ENCODE results near the gene LARP4B. TPM values are rescaled to one million over a fixed set of nuclear protein-coding genes. Genes with fewer than 3 reads are reported as not detected.

LARP4B gene
- polyA plus RNA-seq, 1 of the 3 experiments (the other 2 are of a cell fraction), result 23.3 TPM

DNA sequence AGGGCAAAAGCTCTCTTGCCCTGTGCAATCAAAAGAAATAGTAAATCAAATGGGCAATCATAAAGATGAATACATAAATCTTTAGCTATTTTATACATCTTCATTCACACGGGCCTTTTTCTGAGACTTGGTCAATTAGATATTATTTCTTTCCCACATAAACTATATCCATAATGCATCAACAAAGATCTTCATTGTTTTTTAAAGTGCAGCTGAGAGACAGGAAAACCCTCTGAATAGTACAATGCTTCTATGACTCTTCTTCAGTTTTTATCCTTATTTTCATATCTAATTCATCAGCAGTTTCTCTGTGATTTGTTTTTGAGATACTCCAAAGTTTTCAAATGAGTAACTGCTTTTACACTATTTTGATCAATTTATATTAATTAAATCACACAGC is 25.5 kb downstream of the LARP4B start (continued):
- TF ChIP-seq FOXM1 (IDR thresholded peaks at IDR 0.05; ENCODE audit: low read depth), result no peak
- TF ChIP-seq, protein P1, sequence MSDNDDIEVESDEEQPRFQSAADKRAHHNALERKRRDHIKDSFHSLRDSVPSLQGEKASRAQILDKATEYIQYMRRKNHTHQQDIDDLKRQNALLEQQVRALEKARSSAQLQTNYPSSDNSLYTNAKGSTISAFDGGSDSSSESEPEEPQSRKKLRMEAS (IDR thresholded peaks at IDR 0.05; ENCODE audit: low read depth), result no peak
- no peak for TF ChIP-seq EZH2phosphoT487 (IDR thresholded peaks at IDR 0.05; ENCODE audit: borderline replicate concordance, low read depth)
- no peak for TF ChIP-seq RFX5 (IDR thresholded peaks at IDR 0.05; ENCODE audit: low read length)
- TF ChIP-seq TAF1 (IDR thresholded peaks at IDR 0.05; ENCODE audit: borderline replicate concordance, low read depth, low read length), result no peak

DNA sequence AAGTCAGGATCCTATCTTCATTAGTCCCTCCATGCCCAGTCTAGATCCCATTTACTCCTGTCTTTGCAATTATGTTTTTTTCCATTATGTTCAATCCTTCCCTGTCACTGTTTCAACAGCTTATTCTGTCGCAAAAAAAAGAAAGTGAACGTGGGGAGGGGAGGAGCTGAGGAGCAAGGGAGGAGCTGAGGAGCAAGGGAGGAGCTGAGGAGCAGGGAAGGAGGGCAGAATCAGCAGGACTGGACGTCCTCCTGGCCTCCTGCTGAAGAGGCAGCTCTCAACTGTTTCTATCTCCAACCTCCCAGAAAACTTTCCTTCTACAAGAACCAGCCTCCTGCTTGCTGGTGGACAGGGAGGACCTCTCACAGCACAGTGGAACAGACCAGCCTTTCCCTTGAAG is 26.0 kb downstream of the LARP4B start:
- ChIA-PET CTCF (no interaction called here), POLR2A (no interaction called here)
- Histone ChIP-seq H4K20me1 (ENCODE audit: insufficient read depth) (peaks cover 84% of the 10 kb centered on the region), H2AFZ (ENCODE audit: low read depth) (no peak overlapping the region), H3K4me2 (no peak overlapping the region), H3K27ac (ENCODE audit: low read depth in 2 of 2, low read length in 1 of 2) (no peak overlapping the region), H3K9ac (no peak overlapping the region), H3K79me2 (ENCODE audit: insufficient read depth) (peaks cover 100% of the 10 kb centered on the region), H3K27me3 (ENCODE audit: insufficient read depth) (no peaks in the 10 kb centered on the region), H3K4me1 (ENCODE audit: control insufficient read depth in 1 of 2, insufficient read depth in 2 of 2, low read depth in 1 of 2, low read length in 1 of 2) (peaks cover 0 to 3% of the 10 kb centered on the region in 2 experiments; a peak in 1 of 4 replicates), H3F3A (replicated peaks; ENCODE audit: insufficient read depth) (peaks cover 9% of the 10 kb centered on the region), H3K9me2 (no peaks in the 10 kb centered on the region), H3K9me3 (no peaks in the 10 kb centered on the region), H3K4me3 (ENCODE audit: low read depth in 2 of 2, low read length in 1 of 2) (no peak overlapping the region), H3K36me3 (replicated peaks in 1 of 2; ENCODE audit: control insufficient read depth in 1 of 2, insufficient read depth in 2 of 2, low read length in 1 of 2) (peaks cover 27 to 44% of the 10 kb centered on the region in 2 experiments)
- DNase-seq, result no peak
- WGBS (ENCODE audit: low lambda C conversion rate), result 72% methylated on average over 3 of the region's 3 CpGs
- TF ChIP-seq GABPA (IDR thresholded peaks at IDR 0.05; ENCODE audit: low read depth), result no peak
- no peak for TF ChIP-seq POLR2AphosphoS5 (IDR thresholded peaks at IDR 0.05; ENCODE audit: low read depth, low read length)
- TF ChIP-seq EZH2phosphoT487 (IDR thresholded peaks at IDR 0.05; ENCODE audit: borderline replicate concordance, low read depth), result no peak
- no peak for TF ChIP-seq CHD2 (IDR thresholded peaks at IDR 0.05; ENCODE audit: low read length, partially characterized antibody)
- TF ChIP-seq, protein P2, sequence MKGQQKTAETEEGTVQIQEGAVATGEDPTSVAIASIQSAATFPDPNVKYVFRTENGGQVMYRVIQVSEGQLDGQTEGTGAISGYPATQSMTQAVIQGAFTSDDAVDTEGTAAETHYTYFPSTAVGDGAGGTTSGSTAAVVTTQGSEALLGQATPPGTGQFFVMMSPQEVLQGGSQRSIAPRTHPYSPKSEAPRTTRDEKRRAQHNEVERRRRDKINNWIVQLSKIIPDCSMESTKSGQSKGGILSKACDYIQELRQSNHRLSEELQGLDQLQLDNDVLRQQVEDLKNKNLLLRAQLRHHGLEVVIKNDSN (IDR thresholded peaks at IDR 0.05; ENCODE audit: borderline replicate concordance, low read depth), result no peak
- TF ChIP-seq, protein P3, sequence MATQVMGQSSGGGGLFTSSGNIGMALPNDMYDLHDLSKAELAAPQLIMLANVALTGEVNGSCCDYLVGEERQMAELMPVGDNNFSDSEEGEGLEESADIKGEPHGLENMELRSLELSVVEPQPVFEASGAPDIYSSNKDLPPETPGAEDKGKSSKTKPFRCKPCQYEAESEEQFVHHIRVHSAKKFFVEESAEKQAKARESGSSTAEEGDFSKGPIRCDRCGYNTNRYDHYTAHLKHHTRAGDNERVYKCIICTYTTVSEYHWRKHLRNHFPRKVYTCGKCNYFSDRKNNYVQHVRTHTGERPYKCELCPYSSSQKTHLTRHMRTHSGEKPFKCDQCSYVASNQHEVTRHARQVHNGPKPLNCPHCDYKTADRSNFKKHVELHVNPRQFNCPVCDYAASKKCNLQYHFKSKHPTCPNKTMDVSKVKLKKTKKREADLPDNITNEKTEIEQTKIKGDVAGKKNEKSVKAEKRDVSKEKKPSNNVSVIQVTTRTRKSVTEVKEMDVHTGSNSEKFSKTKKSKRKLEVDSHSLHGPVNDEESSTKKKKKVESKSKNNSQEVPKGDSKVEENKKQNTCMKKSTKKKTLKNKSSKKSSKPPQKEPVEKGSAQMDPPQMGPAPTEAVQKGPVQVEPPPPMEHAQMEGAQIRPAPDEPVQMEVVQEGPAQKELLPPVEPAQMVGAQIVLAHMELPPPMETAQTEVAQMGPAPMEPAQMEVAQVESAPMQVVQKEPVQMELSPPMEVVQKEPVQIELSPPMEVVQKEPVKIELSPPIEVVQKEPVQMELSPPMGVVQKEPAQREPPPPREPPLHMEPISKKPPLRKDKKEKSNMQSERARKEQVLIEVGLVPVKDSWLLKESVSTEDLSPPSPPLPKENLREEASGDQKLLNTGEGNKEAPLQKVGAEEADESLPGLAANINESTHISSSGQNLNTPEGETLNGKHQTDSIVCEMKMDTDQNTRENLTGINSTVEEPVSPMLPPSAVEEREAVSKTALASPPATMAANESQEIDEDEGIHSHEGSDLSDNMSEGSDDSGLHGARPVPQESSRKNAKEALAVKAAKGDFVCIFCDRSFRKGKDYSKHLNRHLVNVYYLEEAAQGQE (IDR thresholded peaks at IDR 0.05; ENCODE audit: low read depth, low read length), result no peak
- TF ChIP-seq NFIC (IDR thresholded peaks at IDR 0.05; ENCODE audit: borderline replicate concordance), result no peak
- no peak for TF ChIP-seq MEF2A (IDR thresholded peaks at IDR 0.05; ENCODE audit: borderline replicate concordance, low read depth)
- TF ChIP-seq, protein P4, sequence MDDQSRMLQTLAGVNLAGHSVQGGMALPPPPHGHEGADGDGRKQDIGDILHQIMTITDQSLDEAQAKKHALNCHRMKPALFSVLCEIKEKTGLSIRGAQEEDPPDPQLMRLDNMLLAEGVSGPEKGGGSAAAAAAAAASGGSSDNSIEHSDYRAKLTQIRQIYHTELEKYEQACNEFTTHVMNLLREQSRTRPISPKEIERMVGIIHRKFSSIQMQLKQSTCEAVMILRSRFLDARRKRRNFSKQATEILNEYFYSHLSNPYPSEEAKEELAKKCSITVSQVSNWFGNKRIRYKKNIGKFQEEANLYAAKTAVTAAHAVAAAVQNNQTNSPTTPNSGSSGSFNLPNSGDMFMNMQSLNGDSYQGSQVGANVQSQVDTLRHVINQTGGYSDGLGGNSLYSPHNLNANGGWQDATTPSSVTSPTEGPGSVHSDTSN (IDR thresholded peaks at IDR 0.05), result no peak
- no peak for TF ChIP-seq YY1 (IDR thresholded peaks at IDR 0.05; ENCODE audit: low read depth)
- no peak for TF ChIP-seq SIN3A (IDR thresholded peaks at IDR 0.05; ENCODE audit: borderline replicate concordance, low read depth, low read length)
